ENCODE results near the gene PEX5. TPM values are rescaled to one million over a fixed set of nuclear protein-coding genes. Genes with fewer than 3 reads are reported as not detected.

Gene PEX5
- total RNA-seq (2022; extraction: Qiagen RNA extraction): 28.2 to 33.0 TPM (median 31.8 TPM) in 5 replicates

GRCh38 chr12:7189398-7190267 lies at the start of gene PEX5:
Gene PEX5 (plus strand): TSS chr12:7189686. CDS start chr12:7190378, 692 bp downstream.

Other genes starting within 250 kb of the PEX5 start
- gene RNU7-1, start 245.9 kb upstream of the PEX5 start, total RNA-seq (2022; extraction: Qiagen RNA extraction): not detected in 5 replicates
- gene C12orf57, start 245.7 kb upstream of the PEX5 start, total RNA-seq (2022; extraction: Qiagen RNA extraction): 264 to 326 TPM (median 313 TPM) in 5 replicates
- gene PTPN6, start 238.3 kb upstream of the PEX5 start, total RNA-seq (2022; extraction: Qiagen RNA extraction): 9.3 to 14.3 TPM (median 12.6 TPM) in 5 replicates
- gene PHB2, start 219.0 kb upstream of the PEX5 start, total RNA-seq (2022; extraction: Qiagen RNA extraction): 293 to 340 TPM (median 337 TPM) in 5 replicates
- gene EMG1, start 218.8 kb upstream of the PEX5 start, total RNA-seq (2022; extraction: Qiagen RNA extraction): 59.7 to 67.3 TPM (median 63.4 TPM) in 5 replicates
- 27.0 to 31.7 TPM (median 28.9 TPM) in 5 replicates for gene LPCAT3, start 171.2 kb upstream of the PEX5 start, total RNA-seq (2022; extraction: Qiagen RNA extraction)
- 38.3 to 57.7 TPM (median 41.9 TPM) in 5 replicates for gene C1S, start 129.0 kb upstream of the PEX5 start, total RNA-seq (2022; extraction: Qiagen RNA extraction)
- gene C1R, start 97.2 kb upstream of the PEX5 start, total RNA-seq (2022; extraction: Qiagen RNA extraction): 24.9 to 42.1 TPM (median 27.9 TPM) in 5 replicates
- gene C1RL, start 80.5 kb upstream of the PEX5 start, total RNA-seq (2022; extraction: Qiagen RNA extraction): 8.8 to 14.6 TPM (median 12.2 TPM) in 5 replicates
- not detected in 5 replicates for gene RBP5, start 60.8 kb upstream of the PEX5 start, total RNA-seq (2022; extraction: Qiagen RNA extraction)
- 10.1 to 17.5 TPM (median 14.3 TPM) in 5 replicates for gene CLSTN3, start 59.3 kb upstream of the PEX5 start, total RNA-seq (2022; extraction: Qiagen RNA extraction)
- not detected in 5 replicates for gene ACSM4, start 114.4 kb downstream of the PEX5 start, total RNA-seq (2022; extraction: Qiagen RNA extraction)

All from A549 treated with CORT108297 at 1 μM for 4 hours (cell line).